HG03196 (cell line): ENCODE data around the gene GAREM1.
"Not testable (repeated sequence)": the region's sequence is repeated elsewhere in the genome, so short reads cannot be mapped to it uniquely, and the experiment has no call there.

Experiments used
- ATAC-seq: cut with Tn5 transposase; IDR thresholded peaks from one replicate; pipeline ENCODE4 v1.9.1; 2021; ENCODE audit not compliant: unreplicated experiment

GAREM1 gene

DNA sequence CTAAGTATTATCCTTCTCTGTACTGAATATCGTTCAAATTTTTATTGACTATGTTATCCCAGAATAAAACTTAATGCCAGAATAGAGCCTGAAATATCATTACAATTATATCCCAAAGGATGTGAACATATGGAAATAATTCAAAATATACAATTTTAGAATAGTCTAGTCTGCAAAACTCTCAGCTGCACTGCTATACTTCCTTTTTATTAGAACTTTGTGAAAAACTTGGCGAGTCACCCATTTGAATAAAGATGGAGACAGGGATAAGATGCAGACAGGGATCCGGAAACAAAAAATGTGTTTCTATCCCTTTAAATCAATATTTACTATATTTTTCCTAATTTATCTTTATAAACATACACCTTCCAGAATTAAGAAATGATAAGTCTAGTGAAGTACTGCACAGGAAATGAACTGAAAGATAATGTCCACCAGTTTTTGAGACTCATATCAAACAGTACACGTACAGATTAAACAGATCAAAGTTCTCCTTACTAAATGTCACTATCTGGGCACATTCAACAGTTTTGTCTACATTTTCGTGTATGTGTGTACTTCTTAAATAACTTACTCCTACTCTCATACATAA lies 173.0 kb downstream of the GAREM1 start:
- no peak for ATAC-seq

DNA sequence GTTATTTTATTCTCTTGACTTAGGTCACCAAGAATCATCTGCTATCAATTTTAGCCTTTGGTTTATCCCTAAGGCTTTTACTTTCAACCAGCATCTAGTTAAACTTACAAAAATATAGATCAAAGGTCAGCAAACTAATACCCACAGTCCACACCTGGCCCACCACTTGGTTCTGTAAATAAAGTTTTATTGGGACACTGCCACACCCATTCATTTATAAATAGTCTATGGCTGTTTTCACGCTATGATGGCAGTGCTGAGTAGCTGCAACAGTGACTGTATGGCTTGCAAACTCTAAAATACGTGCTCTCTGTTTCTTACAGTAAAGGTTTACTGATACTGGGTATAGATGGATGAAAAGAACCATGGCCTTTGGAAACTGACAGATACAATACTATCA lies 173.8 kb downstream of the GAREM1 start:
- ATAC-seq, result no peak

DNA sequence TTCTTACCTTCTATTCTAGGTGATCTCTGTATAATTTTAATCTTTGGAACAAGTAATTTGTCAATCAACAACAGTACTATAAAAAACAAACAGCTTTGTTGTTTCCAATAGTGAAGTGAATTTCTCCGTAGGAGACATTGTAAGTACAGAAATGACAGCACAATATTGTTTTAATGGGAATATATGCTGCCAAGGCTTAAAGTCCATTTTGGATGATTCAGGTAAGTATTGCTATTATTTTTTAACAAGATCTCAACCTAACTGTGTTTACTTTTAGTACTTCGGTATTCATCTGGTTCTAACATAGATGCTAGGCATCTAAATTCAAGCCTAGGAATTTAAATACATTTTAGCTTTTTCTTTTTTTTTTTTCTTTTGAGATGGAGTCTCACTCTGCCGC lies 175.1 kb downstream of the GAREM1 start:
- no peak for ATAC-seq

DNA sequence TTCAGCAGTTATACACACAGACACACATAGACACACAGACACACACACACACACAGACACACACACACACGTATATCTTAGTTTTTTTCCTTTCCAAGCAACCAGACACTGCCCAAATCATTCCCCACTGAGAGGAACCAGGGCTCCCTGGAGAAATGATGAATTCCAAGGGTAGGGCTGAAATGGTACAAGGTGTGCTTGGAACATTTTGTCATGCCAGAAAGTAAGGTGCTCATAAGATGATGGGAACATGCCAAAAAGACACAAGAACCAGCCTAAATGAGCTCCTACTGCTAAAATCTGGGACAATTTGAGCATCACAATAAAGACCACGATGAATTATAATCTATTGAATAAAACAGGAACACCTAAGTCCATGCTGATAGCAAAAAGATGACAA lies 177.6 kb downstream of the GAREM1 start:
- no peak for ATAC-seq

DNA sequence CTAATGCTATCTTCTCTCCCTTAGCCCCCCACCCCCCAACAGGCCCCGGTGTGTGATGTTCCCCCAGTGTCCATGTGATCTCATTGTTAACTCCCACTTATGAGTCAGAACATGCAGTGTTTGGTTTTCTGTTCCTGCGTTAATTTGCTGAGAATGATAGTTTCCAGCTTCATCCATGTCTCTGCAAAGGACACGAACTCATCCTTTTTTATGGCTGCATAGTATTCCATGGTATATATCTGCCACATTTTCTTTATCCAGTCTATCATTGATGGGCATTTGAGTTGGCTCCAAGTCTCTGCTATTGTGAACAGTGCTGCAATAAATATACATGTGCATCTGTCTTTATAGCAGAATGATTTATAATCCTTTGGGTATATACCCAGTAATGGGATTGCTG lies 179.1 kb downstream of the GAREM1 start:
- ATAC-seq, result not testable (repeated sequence)

DNA sequence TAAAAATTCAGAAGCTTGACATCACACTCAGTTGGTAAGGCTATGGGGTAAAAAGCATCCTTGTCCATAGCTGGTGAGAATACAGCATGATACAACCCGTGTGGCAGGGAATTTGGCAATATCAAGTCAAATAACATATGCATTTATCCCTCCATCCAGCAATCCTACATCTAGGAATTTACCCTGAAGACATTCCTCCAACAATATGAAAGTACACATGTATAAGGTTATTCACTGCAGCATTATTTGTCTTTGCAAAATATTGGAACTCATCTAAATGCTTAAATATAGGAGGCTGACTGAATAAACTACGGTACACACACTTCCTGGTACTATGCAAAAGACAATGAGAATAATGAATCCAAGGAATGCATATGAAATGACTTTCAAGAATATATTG lies 179.9 kb downstream of the GAREM1 start:
- no peak for ATAC-seq

DNA sequence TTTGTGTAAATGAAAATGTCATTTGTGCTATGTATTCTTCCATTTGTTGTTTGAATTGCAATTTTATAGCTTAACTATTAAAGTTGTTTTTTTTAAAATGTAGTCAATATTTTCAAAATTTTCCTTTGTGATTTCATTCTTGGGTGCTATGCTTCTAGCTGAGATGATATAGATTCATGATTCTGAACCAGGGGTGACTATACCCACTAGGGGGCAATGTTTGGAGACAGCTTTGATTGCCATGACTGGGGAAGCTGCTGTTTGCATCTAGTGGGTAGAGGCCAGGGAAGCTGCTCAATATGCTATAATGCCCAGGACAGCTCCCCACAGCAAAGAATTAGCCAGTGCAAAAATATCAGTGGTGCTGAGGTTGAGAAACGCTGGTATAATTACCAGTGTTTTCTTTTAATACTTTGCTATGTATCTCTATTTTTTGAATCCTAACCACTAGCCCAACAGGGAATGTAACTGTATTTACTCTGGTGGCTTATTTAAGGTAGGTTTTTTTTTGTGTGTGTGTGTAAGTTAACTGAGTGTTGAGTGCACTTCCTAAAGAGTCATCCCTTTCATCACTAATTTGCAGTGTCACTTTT lies 181.1 kb downstream of the GAREM1 start:
- ATAC-seq, result peak; percentile 56

DNA sequence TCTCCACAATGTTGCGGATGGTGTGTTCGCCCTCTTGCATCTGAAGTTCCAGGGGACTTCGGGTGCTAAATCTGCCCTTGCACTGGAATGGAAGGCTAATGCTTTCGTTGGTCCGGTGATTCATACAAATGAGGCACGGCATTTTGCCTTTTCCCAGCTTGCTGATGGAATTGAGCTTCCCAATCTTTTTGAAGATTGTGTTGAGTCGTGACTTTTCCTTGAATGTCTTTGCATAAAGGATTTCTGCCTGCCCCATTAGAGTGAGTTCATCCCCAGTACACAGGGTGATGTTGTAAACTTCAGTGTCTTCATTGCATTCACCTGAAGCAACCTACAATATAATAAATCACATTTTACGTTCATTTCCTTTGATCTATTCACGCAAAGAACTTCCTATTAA lies 182.8 kb downstream of the GAREM1 start:
- no peak for ATAC-seq

DNA sequence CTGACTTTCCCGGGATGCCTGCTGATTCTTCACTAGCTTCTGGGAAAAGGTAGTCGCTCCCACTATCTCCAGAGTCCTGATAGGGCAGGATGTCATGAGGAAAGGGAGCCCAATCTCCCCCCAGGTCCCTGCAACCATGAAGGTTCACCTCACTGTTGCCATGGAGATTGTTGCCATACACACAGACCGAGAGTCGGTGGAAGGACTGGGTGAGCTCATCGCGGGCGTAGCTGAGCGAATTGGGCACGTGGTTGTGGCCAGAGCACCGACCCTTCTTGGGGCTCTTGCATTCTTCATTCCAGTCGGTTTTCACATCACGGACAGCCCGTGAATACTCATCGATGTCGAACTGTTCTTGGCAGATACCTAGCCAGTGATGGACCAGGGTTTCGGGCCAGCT lies 183.4 kb downstream of the GAREM1 start:
- ATAC-seq, result no peak

DNA sequence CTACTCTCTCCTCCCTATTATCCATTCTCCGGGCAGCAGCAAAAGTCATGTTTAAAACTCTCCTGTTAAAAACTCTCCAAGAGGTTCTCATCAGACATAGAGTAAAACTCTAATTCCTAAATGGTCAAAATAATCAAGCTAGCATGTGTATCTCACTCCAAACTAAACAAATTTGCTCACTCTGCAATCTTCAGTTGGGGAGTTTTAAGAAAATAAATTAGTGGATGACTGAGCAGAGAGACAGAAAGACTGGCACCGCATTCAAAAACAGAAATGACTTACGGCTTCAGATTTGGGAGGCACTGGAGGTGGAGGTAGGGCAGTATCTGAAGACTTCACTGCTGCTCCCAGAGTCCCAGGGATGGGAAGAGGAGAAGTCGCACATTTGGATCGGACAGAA lies 183.9 kb downstream of the GAREM1 start:
- no peak for ATAC-seq

DNA sequence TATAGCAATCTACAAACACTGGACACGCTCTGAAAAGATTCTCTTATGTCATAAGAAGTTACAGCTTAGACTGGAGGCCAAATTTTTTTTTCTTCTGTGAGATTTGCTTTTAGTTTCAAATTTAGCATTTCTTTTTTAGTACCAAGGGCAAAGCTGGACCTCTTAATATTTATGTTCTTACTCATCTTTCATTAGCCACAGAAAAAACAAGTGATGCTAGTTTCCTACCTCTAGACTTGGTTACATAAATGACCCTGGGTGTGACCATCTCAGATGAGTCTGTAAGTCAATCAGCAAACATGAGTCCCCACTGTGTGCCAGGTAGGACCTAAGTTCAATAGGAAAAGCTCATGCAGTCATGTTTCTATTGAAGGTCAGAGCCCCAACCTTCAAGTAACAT lies 186.4 kb downstream of the GAREM1 start:
- no peak for ATAC-seq

DNA sequence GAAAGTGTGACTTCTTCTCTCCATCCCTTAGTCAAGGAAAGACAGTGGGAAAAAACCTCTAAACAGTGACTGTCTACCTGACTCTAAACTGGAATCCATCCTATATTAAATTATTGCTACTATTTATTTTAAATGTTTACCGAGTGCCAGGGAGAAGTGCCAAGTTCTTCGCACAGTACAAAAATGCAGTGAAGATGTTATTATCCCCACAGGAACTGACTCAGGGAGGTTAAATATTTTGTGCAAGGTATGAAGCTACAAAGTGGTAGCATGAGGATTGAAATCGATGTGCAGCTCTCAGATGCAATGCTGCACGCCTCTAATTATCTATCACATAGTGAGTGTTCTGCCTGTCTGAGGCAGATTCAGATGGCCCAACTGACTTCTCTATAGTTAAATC lies 189.8 kb downstream of the GAREM1 start:
- no peak for ATAC-seq

DNA sequence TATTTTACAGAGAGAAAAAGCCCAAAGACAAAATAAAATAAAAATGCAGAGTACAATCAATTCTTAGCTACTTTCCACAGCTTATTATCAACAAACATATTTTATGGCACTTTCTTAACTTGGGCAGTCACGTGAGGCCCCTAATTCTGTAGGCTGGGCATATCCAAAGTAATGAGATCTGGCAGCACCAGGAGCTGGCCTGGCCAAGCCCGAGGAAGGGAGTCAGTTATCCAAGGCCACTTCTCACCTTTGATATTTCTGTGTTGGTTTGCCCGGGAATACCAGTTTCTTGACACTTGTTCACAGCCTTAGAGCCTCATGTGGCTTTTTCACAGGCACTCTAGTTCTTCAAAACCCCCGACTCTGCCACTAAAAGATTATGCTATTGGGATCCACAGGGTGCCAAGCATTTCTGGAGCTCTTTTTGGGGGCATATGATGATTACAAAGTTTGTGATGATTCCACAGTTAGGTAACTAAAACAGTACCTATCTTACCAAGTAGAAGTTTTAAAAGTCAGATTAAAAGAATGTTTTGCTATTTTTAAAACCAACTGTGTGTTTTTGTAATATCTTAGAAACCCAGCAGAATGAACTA lies 190.4 kb downstream of the GAREM1 start:
- no peak for ATAC-seq

DNA sequence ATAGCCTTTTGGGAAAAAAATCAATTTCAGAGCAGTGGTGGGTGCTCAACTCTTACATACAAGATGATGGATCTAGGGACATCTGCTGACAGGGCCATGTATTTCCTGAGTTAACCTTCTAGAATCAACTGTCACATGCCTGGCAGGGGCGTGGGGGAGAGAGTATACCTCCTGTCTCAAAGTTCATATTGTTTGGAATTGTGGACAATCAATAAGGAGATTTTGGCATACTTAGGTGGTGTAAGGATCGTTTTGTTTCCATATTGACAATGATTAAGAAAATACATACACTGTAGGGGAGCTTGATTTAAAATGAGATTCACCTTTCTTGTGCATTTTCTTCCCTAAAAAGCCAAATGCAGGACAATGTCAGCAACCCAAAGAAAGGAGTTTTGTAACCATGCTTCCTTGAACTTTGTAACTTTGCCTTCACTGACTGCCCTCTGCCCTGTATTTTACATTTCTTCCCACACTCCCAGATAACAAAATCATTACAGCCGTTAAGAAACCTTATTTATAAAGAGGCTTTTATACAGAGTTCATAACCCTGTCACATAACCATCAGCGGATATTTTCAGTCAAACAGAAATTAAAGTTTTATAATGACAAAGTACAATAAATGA lies 192.4 kb downstream of the GAREM1 start:
- ATAC-seq, result no peak

DNA sequence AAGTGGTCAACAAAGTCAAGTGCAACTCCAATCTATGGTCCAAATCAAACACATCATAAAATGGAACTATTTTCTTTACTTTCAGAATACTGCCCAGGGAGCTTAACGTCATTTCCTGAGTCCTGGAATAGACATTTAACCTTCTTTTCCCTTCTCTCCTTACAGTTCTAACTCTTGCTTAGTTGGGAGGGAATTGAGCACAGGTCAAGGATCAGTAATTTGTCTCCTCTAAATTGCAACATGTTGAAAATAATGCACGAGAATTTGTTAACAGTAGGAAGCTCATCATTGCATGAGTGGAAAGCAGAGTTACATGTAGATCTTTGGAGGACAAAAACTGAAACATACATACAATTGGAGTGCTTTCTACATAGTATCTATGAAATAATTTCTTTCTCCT lies 193.1 kb downstream of the GAREM1 start:
- no peak for ATAC-seq

DNA sequence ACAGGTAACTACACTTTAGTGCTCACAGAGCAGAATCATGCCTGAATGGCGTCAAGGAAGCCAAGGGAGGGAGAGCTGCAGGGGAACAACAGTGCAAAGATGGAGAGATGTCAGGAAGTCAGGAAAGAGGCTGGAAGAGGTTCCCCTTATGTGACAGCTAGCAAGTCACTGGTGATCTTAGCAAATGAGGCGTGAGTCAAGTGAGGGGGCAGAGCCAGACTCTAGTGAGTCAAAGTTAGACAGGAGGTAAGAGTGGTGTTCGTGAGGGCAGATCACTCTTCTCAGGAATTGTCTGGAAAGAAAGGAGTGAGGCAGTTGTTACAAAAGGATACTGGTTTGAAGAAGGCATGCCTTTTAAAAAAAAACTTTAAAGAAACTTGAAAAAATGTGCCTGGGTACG lies 193.8 kb downstream of the GAREM1 start:
- ATAC-seq, result no peak

DNA sequence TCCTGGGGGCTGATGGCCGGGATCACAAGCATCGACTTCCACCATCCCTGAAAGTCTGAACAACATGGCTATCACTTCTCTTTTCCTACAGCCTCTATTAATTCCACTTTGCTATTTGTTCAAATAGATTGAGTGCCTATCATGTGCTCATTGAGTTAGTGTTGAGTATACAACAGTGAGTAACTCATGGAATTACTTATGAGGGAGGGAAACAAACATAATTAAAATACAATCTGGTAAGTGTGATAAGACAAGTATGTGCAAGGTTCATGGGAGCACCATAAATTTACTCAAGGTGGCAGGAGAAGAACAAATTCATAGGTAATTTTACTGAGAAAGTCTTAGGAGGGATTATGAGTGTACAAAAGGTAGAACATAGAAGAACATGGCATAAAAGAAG lies 194.4 kb downstream of the GAREM1 start:
- no peak for ATAC-seq

DNA sequence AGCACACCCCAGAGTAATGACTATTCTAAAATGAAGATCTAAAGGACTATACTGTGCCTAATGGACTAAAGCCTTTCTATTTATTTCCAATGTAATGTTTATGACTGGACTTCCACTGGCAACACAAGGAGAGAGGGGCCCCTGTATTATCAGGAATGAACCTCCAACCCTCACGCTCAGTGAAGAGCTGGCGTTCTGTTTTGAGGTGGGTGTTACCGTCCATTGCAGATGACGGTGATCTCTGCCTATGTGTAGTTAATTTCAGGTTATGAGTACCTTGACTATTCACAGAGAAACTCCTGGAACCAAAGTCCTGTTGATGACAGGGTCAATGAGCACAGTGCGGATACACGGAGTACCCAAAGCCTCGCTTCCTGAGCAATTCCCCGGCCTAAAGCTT lies 195.5 kb downstream of the GAREM1 start:
- ATAC-seq, result no peak

DNA sequence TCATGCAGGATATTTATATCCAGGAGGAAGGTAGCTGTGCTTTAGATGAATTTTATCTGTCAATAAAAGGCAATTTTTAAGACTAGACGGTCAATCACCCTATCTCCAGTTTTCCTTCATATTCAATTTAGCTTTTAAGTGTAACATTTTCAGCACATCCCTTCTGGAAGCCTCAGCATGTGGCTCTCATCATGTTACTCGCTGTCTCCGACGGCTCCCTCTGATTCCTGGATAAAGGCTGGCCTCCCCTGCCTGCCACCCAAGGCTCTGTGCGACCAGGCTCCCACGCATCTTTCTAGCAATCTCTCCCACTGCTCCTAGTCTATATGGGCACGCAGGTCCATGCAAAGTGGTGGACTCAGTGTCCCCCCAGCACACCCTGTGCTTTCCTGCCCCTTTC lies 196.4 kb downstream of the GAREM1 start:
- ATAC-seq, result no peak

DNA sequence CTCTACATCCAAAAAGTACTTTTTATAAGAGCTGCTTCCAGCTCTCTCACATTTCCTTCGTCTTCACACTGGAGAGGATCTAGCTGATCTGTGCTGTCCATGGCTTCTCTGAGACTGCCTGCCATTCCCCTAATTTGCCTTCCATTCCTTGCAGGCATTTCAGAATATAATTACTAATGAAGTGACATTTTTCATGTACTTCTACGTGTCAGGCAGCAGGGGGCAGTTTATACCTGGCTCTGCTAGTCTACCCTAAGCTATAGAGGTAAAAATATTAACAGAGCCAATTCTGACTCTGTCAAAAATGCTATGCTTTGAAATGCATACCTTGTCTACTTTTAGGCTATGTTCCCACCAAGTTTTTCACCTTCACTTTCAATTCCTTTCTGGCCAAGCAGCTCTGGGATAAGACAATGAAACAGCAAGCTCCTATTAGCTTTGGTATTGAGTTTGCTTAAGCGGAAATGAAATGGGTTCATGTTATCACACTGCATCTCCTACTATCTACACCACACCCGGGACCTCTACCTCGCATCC lies 198.9 kb downstream of the GAREM1 start:
- ATAC-seq, result no peak

DNA sequence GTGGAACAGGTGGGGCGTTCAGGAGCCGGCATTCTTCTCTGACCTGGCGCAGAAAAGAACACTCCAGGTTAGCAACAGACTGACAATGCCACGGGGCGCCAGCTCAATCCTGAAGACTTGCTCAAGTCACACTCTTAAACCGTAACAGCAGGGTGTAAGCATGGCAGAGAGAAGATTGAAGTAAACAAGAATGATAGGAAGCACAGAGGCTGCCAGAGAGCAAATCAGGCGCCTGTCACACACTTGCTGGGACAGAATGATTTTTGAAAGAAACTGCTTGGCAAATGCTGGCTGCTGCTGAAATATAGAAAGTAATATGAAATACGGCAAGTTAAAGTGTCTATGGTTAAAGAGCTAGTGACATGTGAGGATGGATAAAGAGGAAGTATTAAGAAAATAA lies 200.3 kb downstream of the GAREM1 start:
- no peak for ATAC-seq

DNA sequence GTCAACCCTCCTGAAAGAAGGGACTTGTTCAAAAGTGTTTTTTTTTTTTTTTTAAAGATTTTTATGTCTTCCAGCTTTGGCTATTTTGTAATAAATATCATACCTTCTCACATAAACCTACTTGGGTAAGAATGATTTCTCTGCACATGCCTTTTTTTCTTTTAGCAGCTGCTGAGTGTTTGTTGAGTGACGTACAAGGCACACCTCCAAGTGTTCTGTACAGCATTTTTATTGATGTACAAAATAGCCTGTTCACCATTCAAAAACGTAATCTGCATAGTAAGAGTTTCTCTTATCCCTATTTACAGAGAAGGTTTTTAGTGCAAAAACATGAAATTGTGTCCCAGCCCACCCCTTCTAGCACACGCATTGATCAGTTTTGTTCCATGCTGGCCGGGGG lies 203.2 kb downstream of the GAREM1 start:
- no peak for ATAC-seq
